Measurements from ENCODE around the gene ADPRHL1.

ADPRHL1 gene

GRCh38 chr13:113419531-113420193, 33.6 kb downstream of the ADPRHL1 start:
- TF ChIP-seq CTCF (IDR thresholded peaks at IDR 0.05): no peak

- no peak for TF ChIP-seq CTCF (IDR thresholded peaks at IDR 0.05)
These were observed 34.6 kb downstream of the ADPRHL1 start for GRCh38 chr13:113418722-113419049.

GRCh38 chr13:113417836-113418721, 35.2 kb downstream of the ADPRHL1 start:
- no peak for TF ChIP-seq CTCF (IDR thresholded peaks at IDR 0.05)

- TF ChIP-seq CTCF (IDR thresholded peaks at IDR 0.05): no peak
These were observed 36.1 kb downstream of the ADPRHL1 start for GRCh38 chr13:113417008-113417751.

- TF ChIP-seq CTCF (IDR thresholded peaks at IDR 0.05): no peak
These were observed 37.5 kb downstream of the ADPRHL1 start for GRCh38 chr13:113415825-113416224.

- no peak for TF ChIP-seq CTCF (IDR thresholded peaks at IDR 0.05)
These were observed 38.3 kb downstream of the ADPRHL1 start for GRCh38 chr13:113415032-113415431.

- TF ChIP-seq CTCF (IDR thresholded peaks at IDR 0.05): no peak
These were observed 39.0 kb downstream of the ADPRHL1 start for GRCh38 chr13:113414335-113414734.
